Mesenteric fat pad (tissue), 1 donor: ENCODE measurements around the gene AFF3. TPM values are rescaled to one million over a fixed set of nuclear protein-coding genes. Genes with fewer than 3 reads are reported as not detected.

Experiments used
- DNase-seq: peaks from one replicate; pipeline ENCODE4 v3.0.0-alpha.2; 2020; ENCODE audit warnings: low spot score
- total RNA-seq: library from RNA; stranded (reverse); fragmentation: NEBNext Ultra II Directional; extraction: Animal tissue kit (Norgen Biotek cat#: 25700); gene quantifications from one replicate; pipeline ENCODE4 v1.2.1, GENCODE V29; 2021
- donor health status: DM: yes; HTN: yes; CAD: no.

AFF3 gene
- total RNA-seq, 1 donor from 2014 or later, result 4.5 TPM

DNA sequence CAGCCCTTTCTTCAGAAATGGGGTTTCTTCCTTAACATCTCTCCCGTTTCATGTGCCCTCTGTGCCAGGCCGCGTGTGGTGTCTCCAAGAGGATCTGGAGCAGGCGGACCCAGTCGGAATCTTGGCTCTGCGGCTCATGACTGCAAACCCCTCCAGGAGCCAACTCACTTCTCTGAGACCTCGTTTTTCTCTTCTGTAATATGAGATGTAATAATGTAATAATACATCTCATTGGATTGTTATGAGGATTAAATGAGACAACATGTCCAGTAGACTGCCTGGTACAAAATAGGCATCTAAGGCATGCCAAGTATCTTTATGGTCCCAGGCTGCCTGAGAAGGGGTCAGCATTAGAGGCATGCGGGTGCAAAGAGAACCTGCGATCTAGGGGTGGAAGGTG, 431.2 kb downstream of the AFF3 start:
- no peak for DNase-seq

DNA sequence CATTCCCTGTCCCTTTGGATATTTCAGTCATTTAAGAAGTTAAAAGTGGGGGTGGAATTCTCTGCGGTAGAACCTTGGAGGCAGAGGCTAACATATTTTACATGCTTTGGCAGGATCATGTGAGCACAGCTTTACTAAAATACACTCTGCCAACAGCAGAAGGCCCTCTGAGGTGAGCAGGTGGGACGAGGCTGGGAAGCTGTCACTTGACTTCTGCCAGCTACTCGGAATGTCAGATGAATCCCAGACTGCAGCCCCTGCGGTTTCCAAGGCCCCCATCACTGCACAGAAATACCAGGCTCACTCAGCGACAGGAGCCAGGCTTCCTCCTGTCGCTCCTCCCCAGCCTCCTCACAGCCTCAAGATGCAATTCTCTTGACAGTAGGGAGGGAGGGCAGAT, 431.7 kb downstream of the AFF3 start:
- no peak for DNase-seq

DNA sequence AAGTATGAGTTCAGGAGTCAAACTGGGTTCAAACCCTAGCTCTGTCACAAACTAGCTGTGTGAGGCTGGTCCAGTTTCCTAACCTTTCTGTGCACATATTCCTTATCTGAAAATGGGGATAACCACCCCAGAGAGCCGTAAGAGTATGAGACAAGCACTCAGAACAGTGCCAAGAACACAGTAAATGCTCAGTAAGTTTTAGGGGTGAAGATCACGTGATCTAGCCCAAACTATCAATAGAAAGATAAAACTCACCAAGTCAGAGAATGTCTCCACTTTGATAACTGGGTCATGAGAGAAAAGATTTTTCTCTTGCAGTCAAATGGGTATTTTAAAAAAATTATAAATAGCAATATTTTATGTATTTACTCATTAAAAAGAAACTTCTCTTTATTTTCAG, 433.2 kb downstream of the AFF3 start:
- DNase-seq, result no peak

DNA sequence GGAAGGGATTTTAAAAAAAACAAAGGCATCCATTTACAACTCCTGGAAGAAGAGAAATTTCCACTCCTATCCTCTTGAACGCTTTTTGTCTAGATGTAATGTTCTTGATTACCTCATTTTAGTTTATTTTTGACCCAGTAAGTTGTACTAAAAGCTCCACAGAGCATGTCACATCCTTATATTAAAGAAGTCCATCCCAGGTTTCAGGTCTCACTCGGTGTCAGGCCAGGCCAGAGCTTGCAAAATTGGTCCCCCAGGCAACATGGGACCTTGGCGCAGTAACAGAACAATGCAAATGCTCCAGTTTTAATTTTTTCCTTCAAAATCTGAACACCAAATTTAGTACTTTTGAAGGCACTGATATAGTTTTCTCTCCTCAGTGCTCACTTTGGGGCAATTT, 434.2 kb downstream of the AFF3 start:
- DNase-seq, result no peak

DNA sequence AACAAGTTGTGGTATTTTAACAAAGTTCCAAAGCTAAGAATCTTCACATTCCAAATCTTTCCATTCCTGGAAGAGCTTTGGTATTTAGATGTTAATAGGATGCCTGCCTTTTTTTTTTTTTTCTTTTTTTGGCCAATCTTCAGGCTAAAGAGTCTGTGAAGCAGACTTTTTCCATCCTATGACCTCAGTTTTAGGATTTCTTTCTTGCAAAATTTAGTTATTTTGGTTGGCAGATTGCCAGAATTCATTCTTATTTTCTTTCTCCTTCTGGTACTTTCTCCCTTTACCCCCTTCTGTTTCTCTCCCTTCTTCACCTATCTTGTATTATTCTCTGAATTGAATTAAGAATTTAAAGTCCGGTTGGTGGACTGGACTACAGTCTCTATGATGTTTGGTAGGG, 434.8 kb downstream of the AFF3 start:
- DNase-seq, result no peak

DNA sequence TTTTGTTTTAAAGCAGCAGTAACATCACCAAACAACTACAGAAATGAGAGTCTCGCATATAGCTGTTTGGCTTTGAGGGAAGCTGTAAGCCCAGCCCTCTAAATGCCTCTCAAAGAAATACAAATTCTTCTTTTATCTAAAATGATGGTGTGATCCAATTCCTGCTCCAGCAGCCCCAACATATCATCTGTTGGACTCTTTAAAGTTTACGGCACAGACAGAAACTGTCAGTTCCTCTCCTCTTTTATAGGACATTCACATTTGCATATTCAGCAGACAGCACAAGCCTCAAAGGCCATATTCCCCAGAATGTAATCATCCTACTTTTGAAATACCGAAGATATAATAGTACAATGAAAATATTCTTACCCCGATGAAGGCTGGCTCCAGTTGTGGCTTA, 435.7 kb downstream of the AFF3 start:
- no peak for DNase-seq

DNA sequence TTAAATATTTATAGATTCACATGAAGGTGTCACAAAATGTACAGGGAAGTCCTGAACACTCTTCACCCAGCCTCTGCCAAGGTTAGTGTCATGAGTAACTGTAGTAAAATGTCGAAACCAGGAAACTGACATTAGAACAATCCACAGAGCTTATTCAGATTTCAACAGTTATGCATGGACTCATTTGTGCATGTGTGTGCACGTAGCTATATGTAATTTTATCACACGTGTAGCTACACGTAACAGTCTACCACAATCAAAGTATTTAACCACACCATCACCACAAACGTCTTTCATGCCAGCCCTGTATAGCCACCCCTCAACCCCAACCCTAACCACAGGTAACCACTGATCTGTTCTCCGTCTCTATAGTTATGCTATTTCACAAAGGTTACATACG, 440.9 kb downstream of the AFF3 start:
- no peak for DNase-seq

DNA sequence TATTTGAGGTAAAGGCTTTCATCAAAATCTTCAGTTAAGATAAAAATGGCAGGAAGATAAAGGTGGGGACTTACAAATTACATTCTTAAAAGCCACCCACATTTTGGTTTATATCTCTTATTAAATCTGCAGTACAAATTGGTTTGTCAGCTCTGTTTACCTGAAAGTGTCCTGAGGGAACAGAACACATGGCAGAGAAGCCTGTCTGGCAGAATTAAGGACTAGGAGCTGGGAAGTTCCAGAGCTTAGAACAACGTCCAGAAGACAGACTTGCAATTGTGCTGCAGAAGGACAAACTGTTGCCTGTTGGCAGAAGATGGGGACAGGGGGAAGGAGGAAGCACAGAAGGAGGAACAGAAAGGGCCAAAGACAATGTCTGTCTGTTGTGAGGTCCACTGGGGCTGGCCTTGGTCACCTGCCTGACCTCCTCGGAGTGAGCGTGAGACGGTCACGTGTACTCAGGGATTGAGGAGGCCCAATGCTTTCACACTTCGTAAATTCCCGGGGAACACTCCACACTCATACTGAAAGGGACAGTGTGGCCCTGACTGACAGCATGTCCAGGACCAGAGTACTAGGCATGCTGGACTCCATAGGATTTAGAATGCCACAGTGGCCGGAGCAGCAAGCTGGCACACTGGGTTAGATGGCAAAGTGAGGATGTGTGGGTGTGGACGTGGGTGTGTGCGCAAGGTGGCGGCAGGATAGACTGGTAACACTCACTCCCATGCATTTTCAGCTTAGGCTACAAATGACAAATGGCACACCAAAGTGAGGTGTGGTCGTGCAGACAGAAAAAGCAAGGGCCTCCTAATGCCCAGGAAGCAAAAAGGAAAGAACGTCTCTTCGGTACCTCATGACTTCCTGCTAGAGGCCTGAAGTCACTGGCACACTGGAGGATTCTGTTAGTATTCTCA, 441.6 kb downstream of the AFF3 start:
- DNase-seq, result no peak

DNA sequence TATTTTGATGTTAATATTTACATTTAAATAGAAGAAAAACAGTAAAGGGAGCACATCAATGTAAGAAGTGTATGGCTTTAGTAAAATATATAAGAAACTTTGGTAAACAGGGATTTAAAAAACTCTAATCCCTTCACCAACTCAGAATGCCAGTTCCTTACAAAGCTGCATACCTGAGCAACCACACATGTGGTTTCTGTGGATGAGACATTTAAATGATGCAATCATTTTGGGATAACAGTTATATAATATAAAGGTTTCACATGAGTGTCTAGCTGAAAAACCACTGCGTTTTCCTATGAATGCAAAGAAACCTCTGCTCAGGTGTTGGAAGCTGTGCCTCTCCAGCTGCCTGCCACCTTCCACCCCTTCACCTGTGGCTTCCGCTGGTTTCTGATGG, 443.5 kb downstream of the AFF3 start:
- DNase-seq, result no peak

DNA sequence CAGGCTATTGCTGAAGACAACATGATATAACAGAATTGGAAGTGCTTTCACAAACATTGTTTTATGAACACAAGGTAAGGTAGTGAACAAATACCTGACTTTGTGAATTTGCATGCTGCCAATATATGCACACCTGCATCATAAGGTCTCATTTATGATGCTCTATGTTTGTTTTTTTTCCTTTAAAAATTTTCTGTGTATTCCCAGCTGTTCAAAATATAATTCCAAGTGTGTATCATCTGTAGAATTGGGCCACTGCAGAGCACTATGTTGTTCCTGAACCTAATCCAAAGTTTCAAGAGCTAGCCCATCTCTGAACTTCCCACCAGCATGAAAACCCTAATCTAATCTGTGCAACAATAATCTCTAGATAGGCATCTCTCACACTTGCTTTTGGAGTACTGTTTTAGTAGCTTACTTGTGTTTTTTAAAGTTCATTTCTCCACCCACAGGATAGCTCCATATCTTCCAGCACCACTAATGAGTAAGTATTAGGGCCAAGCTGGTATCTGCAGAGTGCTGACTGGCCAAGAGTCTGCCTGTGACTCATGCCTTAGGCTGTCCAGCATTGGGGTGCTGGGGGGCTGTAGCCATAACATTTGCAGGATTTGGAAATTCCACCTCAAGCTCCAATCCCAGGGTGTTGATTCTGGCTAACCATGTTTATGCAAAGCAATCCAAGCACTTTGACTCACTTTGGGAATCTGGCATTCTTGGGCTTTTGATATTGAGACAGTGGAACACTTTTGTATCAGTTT, 444.4 kb downstream of the AFF3 start:
- DNase-seq, result no peak

DNA sequence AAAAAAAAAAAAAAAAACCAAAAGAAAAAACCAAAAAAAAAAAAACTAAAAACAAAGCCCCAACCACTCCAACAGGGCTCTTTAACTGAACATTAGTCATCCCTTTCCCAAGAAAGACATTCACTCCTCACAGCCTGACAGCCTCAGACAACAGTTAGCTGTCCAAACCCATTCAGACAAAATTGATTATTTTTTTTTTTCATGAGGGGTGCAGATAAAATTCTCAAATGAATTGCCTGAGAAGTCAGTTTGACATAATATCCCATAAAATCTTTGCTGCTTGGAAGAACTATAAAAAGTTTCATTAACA, 446.5 kb downstream of the AFF3 start:
- no peak for DNase-seq

DNA sequence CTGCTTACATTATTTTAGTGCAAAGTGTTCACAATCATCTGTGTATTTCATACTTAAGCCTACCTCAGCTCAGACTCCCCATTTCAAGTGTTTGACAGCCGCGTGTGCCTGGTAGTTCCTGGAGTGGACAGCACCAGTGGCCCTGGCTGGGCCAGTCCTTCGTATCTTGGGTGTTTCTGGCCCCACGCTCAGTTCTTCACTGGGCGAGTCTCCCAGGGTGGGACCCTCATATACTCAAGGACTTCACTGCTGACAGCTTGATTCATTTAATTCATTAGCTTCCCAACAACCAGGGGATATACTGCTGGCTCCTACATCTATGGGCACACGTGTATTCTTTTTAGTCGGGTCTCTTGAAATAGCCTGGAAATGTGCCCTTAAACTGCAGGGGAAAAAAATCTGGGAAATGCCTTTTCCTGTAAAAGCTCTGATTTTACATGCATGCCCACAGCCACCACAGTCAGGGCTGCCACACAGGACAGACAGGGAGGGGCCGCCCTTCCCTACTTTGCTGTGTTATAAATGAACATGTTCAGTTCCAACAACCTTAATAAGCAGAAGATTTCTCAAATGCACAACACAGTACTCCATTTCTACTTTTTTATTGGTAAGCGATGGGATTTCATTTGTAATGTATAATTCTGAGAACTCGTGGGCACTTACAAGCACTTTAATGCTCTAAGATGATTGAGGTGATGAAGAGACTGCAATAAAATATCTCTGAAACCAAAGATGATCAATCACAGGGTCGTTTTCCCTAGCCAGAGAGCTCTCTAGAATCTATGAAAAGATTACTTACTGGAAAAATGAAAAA, 447.1 kb downstream of the AFF3 start:
- DNase-seq, result no peak

DNA sequence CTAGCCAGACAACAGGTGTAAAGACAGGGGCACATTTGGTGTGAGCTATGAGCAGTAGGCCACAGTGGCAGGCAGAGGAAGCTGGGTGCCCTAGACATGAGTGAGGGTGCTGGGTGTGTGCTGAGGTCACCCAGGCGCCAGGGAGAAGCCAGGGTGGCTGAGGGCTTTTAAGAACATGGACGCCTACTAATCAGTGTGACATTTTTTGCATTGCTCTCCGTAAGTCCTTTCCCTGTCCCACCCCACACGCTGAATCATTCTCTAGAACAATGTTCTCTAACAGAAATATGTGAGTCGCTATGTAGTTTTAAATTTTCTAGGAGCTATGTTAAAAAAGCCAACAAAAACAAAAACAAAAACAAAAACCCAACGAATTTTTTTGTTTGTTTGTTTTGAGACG, 448.1 kb downstream of the AFF3 start:
- DNase-seq, result no peak

DNA sequence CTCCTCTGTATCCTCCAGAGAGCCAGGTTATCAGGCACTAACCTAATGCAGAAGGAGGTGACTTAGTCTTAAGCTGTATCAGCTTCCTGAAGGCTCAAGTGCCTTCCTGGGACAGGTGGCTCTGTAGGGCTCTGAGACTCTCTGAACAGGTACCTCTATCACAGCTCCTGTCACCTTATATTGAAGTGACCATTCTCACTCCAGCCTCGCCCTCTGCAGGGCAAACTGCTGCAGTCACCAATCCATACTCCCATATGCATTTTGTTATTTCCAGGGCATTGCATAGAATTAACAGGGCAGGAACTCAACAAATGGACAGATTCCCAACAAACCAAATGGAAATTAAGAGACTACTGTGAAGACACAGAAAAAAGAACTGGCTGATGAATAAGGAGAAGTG, 449.6 kb downstream of the AFF3 start:
- DNase-seq, result no peak

DNA sequence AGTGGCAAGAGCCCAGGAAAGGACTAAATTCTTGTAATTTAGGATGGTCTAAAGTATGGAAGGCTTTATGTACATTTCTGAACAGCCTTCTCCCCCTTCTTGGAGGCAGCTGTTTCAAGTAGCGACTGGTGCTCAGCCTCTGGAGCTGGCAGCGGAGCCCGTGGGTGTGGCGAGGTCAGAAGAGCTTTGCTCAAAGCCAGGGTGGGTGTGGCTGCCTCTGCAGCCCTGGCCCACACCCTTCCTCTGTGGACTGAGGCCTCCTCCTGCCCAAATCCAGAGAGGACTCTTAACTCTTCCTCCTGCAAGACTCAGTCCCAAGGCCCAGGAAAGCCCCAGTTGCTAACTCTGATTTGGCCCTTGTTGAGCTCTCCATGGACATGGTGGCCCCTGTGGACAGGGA, 450.5 kb downstream of the AFF3 start:
- no peak for DNase-seq

DNA sequence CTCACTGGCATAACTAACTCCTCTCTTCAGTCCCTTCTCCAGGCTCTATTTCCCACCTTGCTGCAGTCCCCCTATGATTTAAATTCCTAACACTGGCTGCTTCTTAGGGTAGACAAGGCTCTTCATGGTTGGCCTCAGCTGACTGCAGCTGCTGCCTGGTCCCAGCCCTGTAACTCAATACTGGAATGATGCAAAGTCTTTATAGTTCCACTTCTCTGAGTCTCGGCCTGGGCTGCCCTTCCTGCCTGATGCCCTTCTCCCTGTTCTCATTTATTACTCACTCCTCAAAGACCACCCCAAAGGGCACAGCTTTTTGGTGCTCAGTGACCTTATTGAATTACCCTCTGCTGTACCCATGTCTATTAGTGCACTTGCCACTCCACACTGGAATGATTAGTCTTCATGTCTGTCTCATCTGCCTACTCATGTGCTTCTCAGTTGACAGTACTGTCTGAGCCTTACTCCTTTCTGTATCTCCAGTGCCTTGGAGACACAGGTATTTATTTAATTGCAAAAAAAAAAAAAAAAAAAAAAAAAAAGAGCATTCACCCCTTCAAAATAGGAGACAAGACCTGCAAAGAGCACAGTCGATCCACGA, 453.1 kb downstream of the AFF3 start:
- no peak for DNase-seq

DNA sequence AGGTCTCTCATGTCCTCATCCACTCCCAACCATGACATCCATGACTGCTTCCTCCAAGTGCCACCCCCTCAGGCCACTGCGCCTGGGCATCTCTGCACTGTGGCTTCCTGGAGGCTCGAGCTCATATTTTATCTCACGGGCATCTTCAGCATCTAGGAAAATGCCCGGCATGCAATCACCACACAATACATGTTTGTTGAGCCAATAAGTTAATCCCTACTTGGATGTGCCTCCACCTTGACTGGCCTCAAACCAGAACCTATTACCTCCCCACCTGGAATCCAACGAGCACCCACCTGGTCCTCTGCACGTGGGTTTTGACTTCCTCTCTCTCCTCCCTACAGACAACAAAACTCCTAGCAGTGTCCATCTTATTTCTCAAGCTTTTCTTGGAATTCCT, 453.7 kb downstream of the AFF3 start:
- DNase-seq, result no peak

DNA sequence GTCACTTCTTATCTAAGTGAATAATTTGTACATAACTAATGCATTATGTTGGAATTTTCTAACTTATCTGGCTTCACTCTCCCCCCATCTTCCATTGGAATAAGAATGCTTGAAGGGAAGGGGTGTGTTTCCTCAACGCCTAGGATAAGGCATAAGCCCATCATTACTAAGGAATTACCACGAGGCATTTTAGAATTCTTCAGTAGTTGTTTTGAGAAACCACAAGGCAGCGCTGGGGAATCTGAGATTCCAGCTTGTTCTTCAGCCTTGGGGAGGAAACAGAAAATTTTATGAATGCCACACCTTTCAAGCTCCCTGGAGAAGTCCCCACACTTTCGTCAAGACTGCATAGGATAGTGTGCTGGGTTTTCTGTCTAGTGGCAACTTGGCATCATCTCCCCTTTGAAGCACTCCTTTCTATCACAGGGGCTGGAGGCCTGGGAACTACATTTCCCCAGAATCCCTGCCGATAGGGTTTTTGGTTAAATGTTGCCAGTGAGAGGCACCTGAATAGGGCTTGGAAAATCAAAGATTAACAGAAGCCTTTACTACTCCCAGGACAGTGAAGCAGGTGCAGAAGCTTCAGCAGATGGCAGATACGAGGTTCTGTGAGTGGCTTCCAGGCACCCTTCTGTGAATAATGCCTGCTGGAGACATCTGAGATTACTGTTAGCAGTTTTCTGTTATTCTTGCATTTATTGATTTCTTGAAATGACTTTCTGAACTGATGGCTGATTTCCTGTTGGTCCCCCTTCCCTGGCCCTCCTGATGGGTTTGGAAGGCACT, 459.9 kb downstream of the AFF3 start:
- no peak for DNase-seq

DNA sequence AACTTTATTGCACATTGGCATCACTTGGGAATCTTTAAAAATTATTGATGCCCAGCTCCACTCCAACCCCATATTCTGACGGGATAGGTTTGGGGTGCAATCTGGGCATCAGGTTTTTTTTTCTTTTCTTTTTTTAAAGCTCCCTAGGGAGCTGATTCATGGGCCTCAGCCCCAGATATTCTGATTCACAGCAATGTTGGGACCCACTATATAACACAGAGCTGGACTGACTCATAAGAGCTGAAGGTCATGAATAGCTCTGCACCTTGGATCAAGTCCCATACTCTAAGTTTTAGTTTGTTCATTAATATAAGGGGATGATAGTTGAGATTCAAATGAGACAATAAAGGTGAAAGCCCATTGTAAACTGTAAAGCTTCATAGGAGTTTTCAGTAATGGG, 461.4 kb downstream of the AFF3 start:
- DNase-seq, result no peak

DNA sequence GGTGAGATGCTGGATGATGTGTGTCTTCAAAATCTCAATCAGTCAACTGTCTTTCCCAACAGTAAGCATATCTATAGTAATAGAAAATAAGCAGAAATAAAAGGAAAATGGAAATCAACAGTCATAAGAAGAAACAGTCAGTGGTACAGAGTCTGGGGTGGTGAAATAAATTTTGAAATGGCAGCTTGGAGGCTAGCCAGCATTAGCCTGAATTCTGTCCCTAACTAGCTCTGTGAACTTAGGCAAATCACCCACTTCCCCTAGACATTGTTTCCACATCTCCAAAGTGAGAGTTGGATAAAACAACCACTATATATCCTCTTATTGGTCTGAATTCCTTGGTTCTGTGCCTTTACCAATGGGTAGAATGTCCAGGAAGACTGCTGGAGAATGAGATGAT, 462.9 kb downstream of the AFF3 start:
- DNase-seq, result no peak

DNA sequence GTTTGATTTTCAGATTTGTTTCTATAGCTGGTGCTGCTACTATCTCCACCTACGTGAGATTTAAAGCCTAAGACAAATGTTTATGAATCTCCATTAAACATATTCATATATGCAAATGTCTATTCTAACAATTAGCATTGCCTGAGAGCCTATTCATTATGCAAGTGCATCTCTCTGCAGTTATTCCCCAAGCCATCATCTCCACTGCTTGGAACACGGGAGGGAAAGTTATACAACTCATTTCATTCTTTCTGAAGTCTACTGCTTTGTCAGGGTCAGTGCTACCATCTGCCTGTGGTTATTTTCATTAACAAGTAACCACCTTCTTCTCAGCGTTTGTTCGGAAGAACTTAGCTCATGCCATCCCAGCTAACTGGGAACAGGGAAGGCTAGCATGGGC, 463.8 kb downstream of the AFF3 start:
- DNase-seq, result no peak
